ENCODE results near the gene CALM3.

The CALM3 gene

DNA sequence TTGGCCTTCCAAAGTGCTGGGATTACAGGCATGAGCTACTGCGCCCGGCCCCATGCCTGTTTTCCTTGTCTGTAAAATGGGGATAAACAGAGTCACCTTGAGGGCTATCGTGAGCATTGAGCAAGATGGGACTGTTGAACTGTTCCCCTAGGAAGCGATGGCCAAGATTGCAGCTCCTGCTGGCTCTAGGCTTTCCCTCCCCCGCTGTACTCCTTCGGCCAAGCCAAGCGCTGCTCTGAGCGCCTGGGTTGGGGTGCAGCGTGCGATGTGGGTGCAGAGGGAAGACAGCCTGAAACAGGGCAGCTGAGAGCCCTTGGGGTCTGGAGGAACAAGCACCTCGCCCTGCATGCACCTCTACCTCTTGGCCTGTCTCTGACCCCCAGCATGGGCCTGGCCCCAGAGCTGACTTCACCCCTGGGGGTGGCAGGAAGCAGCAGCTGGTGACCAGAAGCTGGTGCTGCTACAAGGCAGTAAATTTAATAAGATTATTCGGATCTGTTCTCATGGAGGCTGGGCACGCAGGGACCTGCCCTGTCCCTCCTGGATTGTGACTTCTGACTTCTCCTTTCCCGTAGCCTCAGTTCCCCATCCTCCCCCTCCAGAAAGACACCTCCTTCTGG, 29.6 kb downstream of the CALM3 start:
- Histone ChIP-seq H3K9me3 (ENCODE audit: insufficient read depth, low read depth, low read length) (no peaks in the 10 kb centered on the region), H3K9me2 (replicated peaks; ENCODE audit: low read depth, low read length) (no peaks in the 10 kb centered on the region), H3K4me3 (ENCODE audit: low read length, poor library complexity, severe bottlenecking) (no peak overlapping the region), H3K27me3 (ENCODE audit: insufficient read depth, low read length, poor library complexity, severe bottlenecking) (no peaks in the 10 kb centered on the region), H3K36me3 (ENCODE audit: insufficient read depth, low read length) (no peaks in the 10 kb centered on the region), H3K79me2 (ENCODE audit: insufficient read depth, low read length) (no peaks in the 10 kb centered on the region), H2AFZ (ENCODE audit: low read length) (no peak overlapping the region), H3F3A (ENCODE audit: low read depth) (no peaks in the 10 kb centered on the region), H3K9ac (ENCODE audit: low read depth, low read length, poor library complexity, severe bottlenecking) (no peak overlapping the region), H3K4me1 (ENCODE audit: insufficient read depth, low read length, poor library complexity, severe bottlenecking) (no peaks in the 10 kb centered on the region), H3K4me2 (ENCODE audit: low read depth, low read length, poor library complexity, severe bottlenecking) (no peak overlapping the region), H4K20me1 (ENCODE audit: insufficient read depth, low read length, poor library complexity, severe bottlenecking) (no peaks in the 10 kb centered on the region)
- TF ChIP-seq, protein P1, sequence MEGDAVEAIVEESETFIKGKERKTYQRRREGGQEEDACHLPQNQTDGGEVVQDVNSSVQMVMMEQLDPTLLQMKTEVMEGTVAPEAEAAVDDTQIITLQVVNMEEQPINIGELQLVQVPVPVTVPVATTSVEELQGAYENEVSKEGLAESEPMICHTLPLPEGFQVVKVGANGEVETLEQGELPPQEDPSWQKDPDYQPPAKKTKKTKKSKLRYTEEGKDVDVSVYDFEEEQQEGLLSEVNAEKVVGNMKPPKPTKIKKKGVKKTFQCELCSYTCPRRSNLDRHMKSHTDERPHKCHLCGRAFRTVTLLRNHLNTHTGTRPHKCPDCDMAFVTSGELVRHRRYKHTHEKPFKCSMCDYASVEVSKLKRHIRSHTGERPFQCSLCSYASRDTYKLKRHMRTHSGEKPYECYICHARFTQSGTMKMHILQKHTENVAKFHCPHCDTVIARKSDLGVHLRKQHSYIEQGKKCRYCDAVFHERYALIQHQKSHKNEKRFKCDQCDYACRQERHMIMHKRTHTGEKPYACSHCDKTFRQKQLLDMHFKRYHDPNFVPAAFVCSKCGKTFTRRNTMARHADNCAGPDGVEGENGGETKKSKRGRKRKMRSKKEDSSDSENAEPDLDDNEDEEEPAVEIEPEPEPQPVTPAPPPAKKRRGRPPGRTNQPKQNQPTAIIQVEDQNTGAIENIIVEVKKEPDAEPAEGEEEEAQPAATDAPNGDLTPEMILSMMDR (conservative IDR thresholded peaks at IDR 0.05; ENCODE audit: low read length), result no peak
- TF ChIP-seq EZH2phosphoT487 (IDR thresholded peaks at IDR 0.05; ENCODE audit: borderline replicate concordance), result no peak

DNA sequence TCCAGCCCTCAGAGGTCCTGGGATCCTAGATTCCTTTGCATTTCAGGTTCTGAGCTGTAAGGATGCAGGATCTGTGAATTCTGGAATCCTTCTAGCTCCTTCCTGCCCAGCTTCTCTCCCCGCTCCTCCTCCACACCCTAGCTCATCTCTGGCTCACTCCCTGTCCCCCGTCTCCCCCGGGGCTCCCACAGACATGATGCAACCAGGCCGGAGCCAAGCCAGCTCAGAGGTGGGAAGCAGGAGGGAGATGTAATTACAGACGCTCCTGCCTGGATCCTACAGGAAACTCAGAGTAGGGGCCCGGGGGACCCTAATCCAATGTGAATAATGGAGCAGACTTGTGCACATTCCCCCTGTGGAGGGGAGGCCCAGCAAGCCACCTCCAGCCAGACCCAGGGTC, 30.4 kb downstream of the CALM3 start:
- TF ChIP-seq, protein P1 (conservative IDR thresholded peaks at IDR 0.05; ENCODE audit: low read length), result no peak
- TF ChIP-seq EZH2phosphoT487 (IDR thresholded peaks at IDR 0.05; ENCODE audit: borderline replicate concordance), result no peak
- no peaks in the 10 kb centered on the region for H3K79me2 ChIP-seq (ENCODE audit: insufficient read depth, low read length)
- no peaks in the 10 kb centered on the region for H3K27me3 ChIP-seq (ENCODE audit: insufficient read depth, low read length, poor library complexity, severe bottlenecking)
- H3K4me1 ChIP-seq (ENCODE audit: insufficient read depth, low read length, poor library complexity, severe bottlenecking), result no peaks in the 10 kb centered on the region
- no peaks in the 10 kb centered on the region for H3K9me2 ChIP-seq (replicated peaks; ENCODE audit: low read depth, low read length)
- H4K20me1 ChIP-seq (ENCODE audit: insufficient read depth, low read length, poor library complexity, severe bottlenecking), result no peaks in the 10 kb centered on the region
- H3K4me2 ChIP-seq (ENCODE audit: low read depth, low read length, poor library complexity, severe bottlenecking), result no peak overlapping the region
- H3F3A ChIP-seq (ENCODE audit: low read depth), result no peaks in the 10 kb centered on the region
- no peak overlapping the region for H3K9ac ChIP-seq (ENCODE audit: low read depth, low read length, poor library complexity, severe bottlenecking)
- H3K4me3 ChIP-seq (ENCODE audit: low read length, poor library complexity, severe bottlenecking), result no peak overlapping the region
- no peak overlapping the region for H2AFZ ChIP-seq (ENCODE audit: low read length)
- no peaks in the 10 kb centered on the region for H3K9me3 ChIP-seq (ENCODE audit: insufficient read depth, low read depth, low read length)
- H3K36me3 ChIP-seq (ENCODE audit: insufficient read depth, low read length), result no peaks in the 10 kb centered on the region

DNA sequence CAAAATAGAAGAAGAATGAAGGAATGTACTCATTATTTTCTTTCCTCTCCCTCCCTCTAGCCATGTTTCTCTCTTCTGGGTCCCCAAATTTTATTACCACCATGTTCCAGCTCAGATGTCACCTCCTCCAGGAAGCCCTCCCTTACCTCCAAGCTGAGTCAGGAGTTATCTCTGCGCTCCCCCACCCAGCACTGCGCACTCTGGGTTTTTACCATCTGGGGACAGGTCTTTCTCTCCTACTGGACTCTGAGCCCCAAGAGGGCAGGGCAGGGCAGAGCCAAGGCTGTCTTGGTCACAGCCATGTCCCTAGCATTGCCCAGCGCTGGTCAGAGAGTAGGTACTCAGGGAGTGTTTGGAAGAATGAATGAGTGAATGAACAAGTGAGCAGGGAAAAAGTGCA, 32.0 kb downstream of the CALM3 start:
- Histone ChIP-seq H4K20me1 (ENCODE audit: insufficient read depth, low read length, poor library complexity, severe bottlenecking) (no peaks in the 10 kb centered on the region), H3F3A (ENCODE audit: low read depth) (no peaks in the 10 kb centered on the region), H3K4me3 (ENCODE audit: low read length, poor library complexity, severe bottlenecking) (no peak overlapping the region), H3K36me3 (ENCODE audit: insufficient read depth, low read length) (no peaks in the 10 kb centered on the region), H3K9me2 (replicated peaks; ENCODE audit: low read depth, low read length) (no peaks in the 10 kb centered on the region), H3K9me3 (ENCODE audit: insufficient read depth, low read depth, low read length) (no peaks in the 10 kb centered on the region), H2AFZ (ENCODE audit: low read length) (no peak overlapping the region), H3K4me1 (ENCODE audit: insufficient read depth, low read length, poor library complexity, severe bottlenecking) (no peaks in the 10 kb centered on the region), H3K4me2 (ENCODE audit: low read depth, low read length, poor library complexity, severe bottlenecking) (no peak overlapping the region), H3K9ac (ENCODE audit: low read depth, low read length, poor library complexity, severe bottlenecking) (no peak overlapping the region), H3K27me3 (ENCODE audit: insufficient read depth, low read length, poor library complexity, severe bottlenecking) (no peaks in the 10 kb centered on the region), H3K79me2 (ENCODE audit: insufficient read depth, low read length) (no peaks in the 10 kb centered on the region)
- TF ChIP-seq EZH2phosphoT487 (IDR thresholded peaks at IDR 0.05; ENCODE audit: borderline replicate concordance), result no peak
- TF ChIP-seq, protein P1 (conservative IDR thresholded peaks at IDR 0.05; ENCODE audit: low read length), result no peak

Measured in Loucy (cell line).